ENCODE results near the gene SGCB. TPM values are rescaled to one million over a fixed set of nuclear protein-coding genes. Genes with fewer than 3 reads are reported as not detected.

The SGCB gene
- total RNA-seq, 1 experiment from 2014 or later, result 1.2 TPM

GRCh38 chr4:52069571-52069970, 31.5 kb upstream of the SGCB start:
- Histone ChIP-seq H4K20me1 (ENCODE audit: insufficient read depth) (no peaks in the 10 kb centered on the region), H3K4me2 (no peak overlapping the region), H3K4me3 (no peak overlapping the region), H3K4me1 (replicated peaks; ENCODE audit: insufficient read depth) (no peaks in the 10 kb centered on the region), H2AFZ (no peak overlapping the region), H3F3A (ENCODE audit: insufficient read depth, low read depth) (no peaks in the 10 kb centered on the region), H3K27ac (no peak overlapping the region), H3K36me3 (ENCODE audit: low read depth) (no peaks in the 10 kb centered on the region), H3K79me2 (ENCODE audit: low read depth) (no peaks in the 10 kb centered on the region), H3K9me3 (ENCODE audit: insufficient read depth, low read depth) (no peaks in the 10 kb centered on the region), H3K9me2 (ENCODE audit: insufficient read depth) (no peaks in the 10 kb centered on the region), H3K27me3 (ENCODE audit: insufficient read depth, low read depth) (0 out of 2 replicates have a peak, but pooled peaks cover under 1% of the 10 kb centered on the region)
- ChIA-PET POLR2A (ENCODE audit: unreplicated experiment) (no interaction called here), CTCF (no interaction called here)
- BruUV-seq (replicated peaks), result no TSS peak
- TF ChIP-seq EZH2 (IDR thresholded peaks at IDR 0.05; ENCODE audit: low read depth), result no peak
- TF ChIP-seq, protein P1, sequence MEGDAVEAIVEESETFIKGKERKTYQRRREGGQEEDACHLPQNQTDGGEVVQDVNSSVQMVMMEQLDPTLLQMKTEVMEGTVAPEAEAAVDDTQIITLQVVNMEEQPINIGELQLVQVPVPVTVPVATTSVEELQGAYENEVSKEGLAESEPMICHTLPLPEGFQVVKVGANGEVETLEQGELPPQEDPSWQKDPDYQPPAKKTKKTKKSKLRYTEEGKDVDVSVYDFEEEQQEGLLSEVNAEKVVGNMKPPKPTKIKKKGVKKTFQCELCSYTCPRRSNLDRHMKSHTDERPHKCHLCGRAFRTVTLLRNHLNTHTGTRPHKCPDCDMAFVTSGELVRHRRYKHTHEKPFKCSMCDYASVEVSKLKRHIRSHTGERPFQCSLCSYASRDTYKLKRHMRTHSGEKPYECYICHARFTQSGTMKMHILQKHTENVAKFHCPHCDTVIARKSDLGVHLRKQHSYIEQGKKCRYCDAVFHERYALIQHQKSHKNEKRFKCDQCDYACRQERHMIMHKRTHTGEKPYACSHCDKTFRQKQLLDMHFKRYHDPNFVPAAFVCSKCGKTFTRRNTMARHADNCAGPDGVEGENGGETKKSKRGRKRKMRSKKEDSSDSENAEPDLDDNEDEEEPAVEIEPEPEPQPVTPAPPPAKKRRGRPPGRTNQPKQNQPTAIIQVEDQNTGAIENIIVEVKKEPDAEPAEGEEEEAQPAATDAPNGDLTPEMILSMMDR (conservative IDR thresholded peaks at IDR 0.05), result no peak
- intact Hi-C loops (cut with micrococcal nuclease; ENCODE audit: unreplicated experiment), result no loop called here
- no peak for DNase-seq

- no peak for DNase-seq
- no peak overlapping the region for H3K27ac ChIP-seq
- POLR2A ChIA-PET (ENCODE audit: unreplicated experiment), result no interaction called here
Measured at GRCh38 chr4:52059372-52059771, 21.3 kb upstream of the SGCB start.

DNA sequence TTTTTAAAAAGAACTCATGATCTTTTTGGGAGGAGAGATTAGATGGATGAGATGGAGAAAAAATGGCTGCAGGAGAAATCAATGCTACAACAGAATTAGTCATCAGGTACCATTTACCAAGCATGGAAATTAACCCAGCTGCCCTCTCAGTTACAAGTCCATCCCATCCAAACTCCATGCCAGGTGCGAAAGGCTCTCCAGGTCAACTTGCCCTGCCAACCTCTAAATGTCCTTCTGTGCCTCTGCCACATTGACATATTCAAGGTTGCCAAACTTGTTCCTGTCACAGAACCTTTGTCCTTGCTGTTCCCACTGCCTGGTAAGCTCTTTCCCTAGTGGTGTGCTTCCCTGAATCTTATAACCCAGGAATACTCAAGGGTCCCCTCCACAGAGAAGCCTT, 20.2 kb upstream of the SGCB start:
- no peaks in the 10 kb centered on the region for H3K4me1 ChIP-seq (replicated peaks; ENCODE audit: insufficient read depth)
- no peak for DNase-seq
- ChIA-PET CTCF (no interaction called here), POLR2A (ENCODE audit: unreplicated experiment) (no interaction called here)
- H3F3A ChIP-seq (ENCODE audit: insufficient read depth, low read depth), result no peaks in the 10 kb centered on the region
- no peaks in the 10 kb centered on the region for H3K36me3 ChIP-seq (ENCODE audit: low read depth)
- BruUV-seq (replicated peaks), result no TSS peak
- TF ChIP-seq EZH2 (IDR thresholded peaks at IDR 0.05; ENCODE audit: low read depth), result no peak
- TF ChIP-seq, protein P1 (conservative IDR thresholded peaks at IDR 0.05), result no peak
- H3K4me3 ChIP-seq, result no peak overlapping the region
- H3K4me2 ChIP-seq, result no peak overlapping the region
- H3K79me2 ChIP-seq (ENCODE audit: low read depth), result no peaks in the 10 kb centered on the region
- no peak overlapping the region for H3K27ac ChIP-seq
- H3K27me3 ChIP-seq (ENCODE audit: insufficient read depth, low read depth), result no peaks in the 10 kb centered on the region
- intact Hi-C loops (cut with micrococcal nuclease; ENCODE audit: unreplicated experiment), result no loop called here
- no peaks in the 10 kb centered on the region for H3K9me2 ChIP-seq (ENCODE audit: insufficient read depth)
- no peaks in the 10 kb centered on the region for H4K20me1 ChIP-seq (ENCODE audit: insufficient read depth)
- H2AFZ ChIP-seq, result no peak overlapping the region
- no peaks in the 10 kb centered on the region for H3K9me3 ChIP-seq (ENCODE audit: insufficient read depth, low read depth)

More at GRCh38 chr4:52059372-52059771, 21.3 kb upstream of the SGCB start:
- Histone ChIP-seq H3K4me1 (replicated peaks; ENCODE audit: insufficient read depth) (no peaks in the 10 kb centered on the region), H3K9me3 (ENCODE audit: insufficient read depth, low read depth) (no peaks in the 10 kb centered on the region), H3K4me3 (no peak overlapping the region), H3K79me2 (ENCODE audit: low read depth) (no peaks in the 10 kb centered on the region), H3K4me2 (no peak overlapping the region), H2AFZ (no peak overlapping the region), H3F3A (ENCODE audit: insufficient read depth, low read depth) (no peaks in the 10 kb centered on the region), H3K9me2 (ENCODE audit: insufficient read depth) (no peaks in the 10 kb centered on the region), H3K36me3 (ENCODE audit: low read depth) (no peaks in the 10 kb centered on the region), H3K27me3 (ENCODE audit: insufficient read depth, low read depth) (no peaks in the 10 kb centered on the region), H4K20me1 (ENCODE audit: insufficient read depth) (no peaks in the 10 kb centered on the region)
- intact Hi-C loops (cut with micrococcal nuclease; ENCODE audit: unreplicated experiment), result no loop called here
- TF ChIP-seq, protein P1 (conservative IDR thresholded peaks at IDR 0.05), result no peak
- TF ChIP-seq EZH2 (IDR thresholded peaks at IDR 0.05; ENCODE audit: low read depth), result no peak
- BruUV-seq (replicated peaks), result no TSS peak
- CTCF ChIA-PET, result no interaction called here

Data from PC-9 (cell line).